B cell (primary cell): ENCODE results near the gene ZNF620. TPM values are rescaled to one million over a fixed set of nuclear protein-coding genes. Genes with fewer than 3 reads are reported as not detected.

Experiments used
- ATAC-seq: fragments of 200-7000 bp; cut with Tn5 transposase; one replicate; pipeline ENCODE4 v1.10.0; 2021; ENCODE audit warnings: low read depth, mild to moderate bottlenecking, moderate number of reproducible peaks, moderate library complexity
- CTCF ChIA-PET: fragments of 350-600 bp; sonication (Branson Sonifier 250); formaldehyde crosslinking; loops from one replicate; lab custom pipeline; 2021; ENCODE audit warnings: antibody characterized with exemption, inconsistent platforms; lab: Charles Lee
- POLR2A ChIA-PET: fragments of 350-600 bp; sonication (Branson Sonifier 250); formaldehyde crosslinking; loops from one replicate; lab custom pipeline; 2021; ENCODE audit warnings: antibody characterized with exemption; lab: Charles Lee
- DNase-seq: peaks from one replicate; pipeline ENCODE4 v3.0.0; 2013
- H2AFZ ChIP-seq: 2 replicates; pipeline ENCODE4 v1.6.1; 2012; ENCODE audit warnings: mild to moderate bottlenecking, low read depth, low read length; ENCODE audit not compliant: insufficient read depth, poor library complexity, severe bottlenecking
- H3K27ac ChIP-seq, 2 donors: 1 replicate in 1 of 2; 2 replicates in 1 of 2; pipeline ENCODE4 v1.5.1; 2012 to 2013; ENCODE audit warnings: low read length in 2 of 2, mild to moderate bottlenecking in 2 of 2, moderate library complexity in 1 of 2
- H3K27me3 ChIP-seq, 4 experiments: fragments of 200-600 bp in 1 of 4; sonication (generic) in 1 of 4; replicated peaks in 1 of 4; 1 replicate in 2 of 4; 2 replicates in 2 of 4; pipeline versions ENCODE4 v1.6.1 to v1.7.0; 2013 to 2016; ENCODE audit warnings: low read length in 3 of 4, mild to moderate bottlenecking in 2 of 4, mixed read lengths in 1 of 4, moderate library complexity in 1 of 4; ENCODE audit not compliant: insufficient read depth in 4 of 4, control insufficient read depth in 3 of 4; ENCODE audit errors: control extremely low read depth in 1 of 4
- H3K36me3 ChIP-seq, 2 experiments: replicated peaks in 1 of 2; 1 replicate in 1 of 2; 2 replicates in 1 of 2; pipeline versions ENCODE4 v1.6.1 to v1.7.1; 2013; ENCODE audit warnings: low read length in 1 of 2; ENCODE audit not compliant: insufficient read depth in 2 of 2, control insufficient read depth in 1 of 2; ENCODE audit errors: control extremely low read depth in 1 of 2, extremely low read depth in 1 of 2
- H3K4me1 ChIP-seq, 2 donors: fragments of 200-600 bp in 1 of 2; sonication (generic) in 1 of 2; 1 replicate in 1 of 2; 2 replicates in 1 of 2; pipeline versions ENCODE4 v1.5.1 to v1.6.1; 2013 to 2017; ENCODE audit warnings: low read length in 2 of 2; ENCODE audit not compliant: control insufficient read depth in 2 of 2, insufficient read depth in 2 of 2
- H3K4me2 ChIP-seq: replicated peaks from 2 replicates; pipeline ENCODE3; 2012; ENCODE audit warnings: mild to moderate bottlenecking, low read depth, low read length; ENCODE audit not compliant: poor library complexity, severe bottlenecking
- H3K4me3 ChIP-seq, 5 experiments: fragments of 200-600 bp in 1 of 5; sonication (generic) in 1 of 5; 1 replicate in 3 of 5; 2 replicates in 2 of 5; pipeline versions ENCODE4 v1.5.1 to v1.7.0; 2011 to 2016; ENCODE audit warnings: low read length in 4 of 5, mild to moderate bottlenecking in 4 of 5, low read depth in 2 of 5, control low read depth in 1 of 5, moderate library complexity in 1 of 5; ENCODE audit not compliant: insufficient read depth in 1 of 5; ENCODE audit errors: control extremely low read depth in 1 of 5, extremely low read depth in 1 of 5
- H3K79me2 ChIP-seq: fragments of 200-600 bp; sonication (generic); one replicate; pipeline ENCODE4 v1.6.0; 2016; ENCODE audit warnings: low read length; ENCODE audit not compliant: control insufficient read depth, insufficient read depth
- H3K9ac ChIP-seq: fragments of 200-600 bp; sonication (generic); 2 replicates; pipeline ENCODE4 v1.6.1; 2017; ENCODE audit warnings: mild to moderate bottlenecking, low read length, moderate library complexity
- H3K9me3 ChIP-seq, 3 donors: one replicate each; pipeline versions ENCODE4 v1.6.1 to v1.7.1; 2013; ENCODE audit warnings: low read length in 2 of 3; ENCODE audit not compliant: control insufficient read depth in 2 of 3, insufficient read depth in 1 of 3; ENCODE audit errors: control extremely low read depth in 1 of 3
- H4K20me1 ChIP-seq: 2 replicates; pipeline ENCODE4 v1.6.0; 2012; ENCODE audit warnings: mild to moderate bottlenecking, low read length; ENCODE audit not compliant: insufficient read depth, control insufficient read depth, poor library complexity, severe bottlenecking
- H3K27ac Mint-ChIP-seq: one replicate; pipeline ENCODE4 v1.8.0; 2021; ENCODE audit warnings: mixed read lengths
- H3K27me3 Mint-ChIP-seq: one replicate; pipeline ENCODE4 v1.8.0; 2021; ENCODE audit warnings: mixed read lengths
- H3K4me1 Mint-ChIP-seq: one replicate; pipeline ENCODE4 v1.8.0; 2021; ENCODE audit warnings: mixed read lengths
- H3K4me3 Mint-ChIP-seq: one replicate; pipeline ENCODE4 v1.8.0; 2021; ENCODE audit warnings: mixed read lengths
- H3K9me3 Mint-ChIP-seq: one replicate; pipeline ENCODE4 v1.8.0; 2022; ENCODE audit warnings: mixed read lengths; ENCODE audit not compliant: insufficient read depth
- CTCF ChIP-seq: fragments of 200-600 bp; IDR thresholded peaks from one replicate; pipeline ENCODE4 v1.8.0; 2022; ENCODE audit warnings: antibody characterized with exemption, mild to moderate bottlenecking
- EZH2 ChIP-seq: IDR thresholded peaks from 2 replicates; pipeline ENCODE4 v1.6.1; 2012; ENCODE audit warnings: borderline replicate concordance, low read depth, mild to moderate bottlenecking, moderate library complexity, low read length; ENCODE audit not compliant: insufficient read depth, poor library complexity, severe bottlenecking
- WGBS: methylation state at CpG from one replicate; pipeline ENCODE4 v1.1.5; 2013; ENCODE audit warnings: missing lambda C conversion rate; ENCODE audit not compliant: insufficient coverage; 5-methylcytosine and 5-hydroxymethylcytosine counted together
- intact Hi-C: fragments of 100-400 bp; cut with micrococcal nuclease; formaldehyde crosslinking; loops from one replicate; pipeline ENCODE4 v1.10.0; 2022
- polyA plus RNA-seq: library from polyadenylated mRNA; depleted of rRNA; stranded (reverse); fragments of >200 nt; gene quantifications from 2 replicates; pipeline ENCODE4 v1.2.3, GENCODE V29; 2012
- total RNA-seq, 2 donors: library from RNA; stranded (reverse); fragments of 120-200 nt in 1 of 2; gene quantifications; 1 replicate in 1 of 2; 2 replicates in 1 of 2; pipeline versions ENCODE4 v1.2.3 to v1.2.4, GENCODE V29; 2013 to 2022

ZNF620 gene
- total and polyA plus RNA-seq, 2 donors (not counting 1 experiment from before 2014, with no cell fraction given): 1.2 to 6.6 TPM

DNA sequence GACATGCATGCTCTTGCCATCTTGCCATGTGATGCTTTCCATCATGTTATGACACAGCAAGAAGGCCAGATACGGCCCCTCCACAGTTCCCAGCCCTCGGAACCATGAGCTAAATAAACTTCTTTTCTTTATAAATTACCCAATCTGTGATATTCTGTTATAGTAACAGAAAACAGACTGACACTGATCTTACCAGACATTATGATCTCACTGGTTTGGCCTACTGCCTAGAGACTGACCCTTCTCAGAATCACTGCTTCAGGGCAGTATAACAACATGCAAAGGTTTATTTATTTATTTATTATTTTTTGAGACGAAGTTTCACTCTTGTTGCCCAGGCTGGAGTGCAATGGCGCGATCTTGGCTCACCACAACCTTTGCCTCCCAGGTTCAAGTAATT lies 14.9 kb upstream of the ZNF620 start:
- Histone ChIP-seq H2AFZ (no peak overlapping the region), H3K79me2 (no peaks in the 10 kb centered on the region), H3K4me3 (no peak overlapping the region), H3K36me3 (peaks cover 10 to 22% of the 10 kb centered on the region in 2 experiments), H4K20me1 (no peaks in the 10 kb centered on the region), H3K9me3 (peaks cover 6 to 18% (median 11%) of the 10 kb centered on the region in 3 donors), H3K4me2 (no peak overlapping the region), H3K27me3 (no peaks in the 10 kb centered on the region), H3K9ac (no peak overlapping the region), H3K4me1 (no peaks in the 10 kb centered on the region), H3K27ac (no peak overlapping the region)
- ChIA-PET CTCF (no interaction called here), POLR2A (no interaction called here)
- TF ChIP-seq EZH2 (no peak), CTCF (no peak)
- intact Hi-C loops: no loop called here
- DNase-seq (no peak), ATAC-seq (no peak)
- Mint-ChIP-seq H3K27me3 (no peaks in the 10 kb centered on the region), H3K4me3 (no peak overlapping the region), H3K27ac (no peak overlapping the region), H3K4me1 (no peaks in the 10 kb centered on the region), H3K9me3 (peaks cover 11% of the 10 kb centered on the region)
- WGBS: no CpG with 5 or more reads among the region's 5 CpGs

- DNase-seq: no peak
- Histone ChIP-seq H3K27me3 (no peaks in the 10 kb centered on the region), H3K27ac (no peak overlapping the region), H3K79me2 (no peaks in the 10 kb centered on the region), H3K9ac (no peak overlapping the region), H3K36me3 (no peaks in the 10 kb centered on the region), H2AFZ (no peak overlapping the region), H3K4me2 (no peak overlapping the region), H3K4me1 (no peaks in the 10 kb centered on the region), H3K4me3 (no peak overlapping the region), H4K20me1 (no peaks in the 10 kb centered on the region), H3K9me3 (no peaks in the 10 kb centered on the region)
- ATAC-seq: no peak
- H3K4me3 Mint-ChIP-seq: no peak overlapping the region
- intact Hi-C loops: no loop called here
- ChIA-PET CTCF (no interaction called here), POLR2A (no interaction called here)
- no peak overlapping the region for H3K27ac Mint-ChIP-seq
- no peaks in the 10 kb centered on the region for H3K27me3 Mint-ChIP-seq
- H3K4me1 Mint-ChIP-seq: no peaks in the 10 kb centered on the region
- no CpG with 5 or more reads among the region's 2 CpGs for WGBS
- H3K9me3 Mint-ChIP-seq: no peaks in the 10 kb centered on the region
- no peak for TF ChIP-seq EZH2
- no peak for TF ChIP-seq CTCF
These were observed 11.1 kb upstream of the ZNF620 start for GRCh38 chr3:40494698-40495097.
